Keratinocyte (primary cell): ENCODE data around the gene FSIP1. TPM values are rescaled to one million over a fixed set of nuclear protein-coding genes. Genes with fewer than 3 reads are reported as not detected.

Experiments
- DNase-seq: peaks from one replicate; pipeline ENCODE4 v3.0.0-alpha.2; 2011; ENCODE audit warnings: low read depth, missing footprints, low spot score
- FAIRE-seq: peaks from 2 replicates; lab custom pipeline; 2011; peaks lifted over from hg19 to GRCh38; lab: Jason Lieb, UNC
- H2AFZ ChIP-seq: 2 replicates; pipeline ENCODE4 v1.6.0; 2012; ENCODE audit warnings: low read length, control low read depth, inconsistent platforms; ENCODE audit not compliant: control insufficient read depth
- H3K27ac ChIP-seq: 2 replicates; pipeline ENCODE4 v1.5.1; 2011; ENCODE audit warnings: low read length; ENCODE audit not compliant: control insufficient read depth, insufficient read depth
- H3K27me3 ChIP-seq: 3 replicates; pipeline ENCODE4 v1.6.0; 2011; ENCODE audit warnings: low read length; ENCODE audit not compliant: control insufficient read depth, insufficient read depth; ENCODE audit errors: extremely low read depth
- H3K36me3 ChIP-seq, 2 experiments: 2 replicates in 1 of 2; 3 replicates in 1 of 2; pipeline ENCODE4 v1.5.1; 2011; ENCODE audit warnings: low read length in 2 of 2, mild to moderate bottlenecking in 1 of 2; ENCODE audit not compliant: control insufficient read depth in 2 of 2, insufficient read depth in 2 of 2; ENCODE audit errors: extremely low read depth in 1 of 2
- H3K4me1 ChIP-seq: 3 replicates; pipeline ENCODE4 v1.5.1; 2011; ENCODE audit warnings: low read length; ENCODE audit not compliant: control insufficient read depth, insufficient read depth; ENCODE audit errors: extremely low read depth
- H3K4me2 ChIP-seq: 3 replicates; pipeline ENCODE4 v1.6.0; 2011; ENCODE audit warnings: low read depth, low read length; ENCODE audit not compliant: control insufficient read depth, insufficient read depth; ENCODE audit errors: extremely low read depth
- H3K4me3 ChIP-seq, 3 experiments: fragments of 200-600 bp in 1 of 3; sonication (generic) in 1 of 3; 2 replicates in 2 of 3; 3 replicates in 1 of 3; pipeline ENCODE4 v1.5.1; 2011 to 2016; ENCODE audit warnings: low read length in 3 of 3, mild to moderate bottlenecking in 3 of 3, control low read depth in 2 of 3, inconsistent platforms in 1 of 3, low read depth in 1 of 3, mixed read lengths in 1 of 3, mixed run types in 1 of 3, moderate library complexity in 1 of 3; ENCODE audit not compliant: control insufficient read depth in 2 of 3, insufficient read depth in 2 of 3; ENCODE audit errors: extremely low read depth in 1 of 3
- H3K79me2 ChIP-seq: 2 replicates; pipeline ENCODE4 v1.6.0; 2012; ENCODE audit warnings: low read length; ENCODE audit not compliant: control insufficient read depth, insufficient read depth
- H3K9ac ChIP-seq: 3 replicates; pipeline ENCODE4 v1.6.0; 2011; ENCODE audit warnings: low read length; ENCODE audit not compliant: control insufficient read depth, insufficient read depth; ENCODE audit errors: extremely low read depth
- H3K9me1 ChIP-seq: 3 replicates; pipeline ENCODE4 v1.6.0; 2011; ENCODE audit warnings: low read length; ENCODE audit not compliant: control insufficient read depth, insufficient read depth; ENCODE audit errors: extremely low read depth
- H3K9me3 ChIP-seq: 2 replicates; pipeline ENCODE4 v1.5.1; 2012; ENCODE audit warnings: low read depth, low read length; ENCODE audit not compliant: control insufficient read depth
- H4K20me1 ChIP-seq: 3 replicates; pipeline ENCODE4 v1.6.0; 2011; ENCODE audit warnings: low read length; ENCODE audit not compliant: control insufficient read depth, insufficient read depth; ENCODE audit errors: extremely low read depth
- CTCF ChIP-seq, 3 experiments: IDR thresholded peaks in 1 of 3; conservative IDR thresholded peaks in 1 of 3; optimal IDR thresholded peaks in 1 of 3; 2 replicates in 2 of 3; 3 replicates in 1 of 3; pipeline versions ENCODE3 to v1.5.1; 2011; ENCODE audit warnings: low read length in 3 of 3, mild to moderate bottlenecking in 3 of 3, moderate library complexity in 2 of 3, control low read depth in 1 of 3, inconsistent platforms in 1 of 3; ENCODE audit not compliant: insufficient read depth in 2 of 3; ENCODE audit errors: extremely low read depth in 1 of 3
- EZH2 ChIP-seq: IDR thresholded peaks from one replicate; pipeline ENCODE4 v1.6.1; 2012; ENCODE audit warnings: inconsistent platforms, mild to moderate bottlenecking, low read length, moderate library complexity
- dilution Hi-C: fragments of 300-500 bp; cut with MboI; formaldehyde crosslinking; loops from one replicate; pipeline ENCODE4 v1.7.0; 2020; ENCODE audit warnings: low sequenced_read_pairs; ENCODE audit not compliant: extremely low pct_ligation_motif_present
- polyA plus RNA-seq, 5 experiments: library from polyadenylated mRNA; depleted of rRNA in 3 of 5; stranded (reverse) in 3 of 5; stranded (forward) in 1 of 5; unstranded in 1 of 5; fragments of >200 nt; gene quantifications; 1 replicate in 1 of 5; 2 replicates in 3 of 5; 3 replicates in 1 of 5; pipeline versions ENCODE4 v1.2.1 to v1.2.3, GENCODE V29; 2011 to 2012; ENCODE audit warnings: missing spikeins in 2 of 5, low read depth in 1 of 5, low replicate concordance in 1 of 5

Gene FSIP1
- polyA plus RNA-seq, 1 donor (not counting 4 experiments of a cell fraction or from before 2014, with no cell fraction given), result 1.5 TPM

- Histone ChIP-seq H2AFZ (no peak overlapping the region), H3K9ac (no peak overlapping the region), H3K27me3 (no peaks in the 10 kb centered on the region), H3K79me2 (no peaks in the 10 kb centered on the region), H3K9me1 (no peaks in the 10 kb centered on the region), H4K20me1 (no peaks in the 10 kb centered on the region), H3K4me3 (no peak overlapping the region), H3K27ac (no peak overlapping the region), H3K4me1 (no peaks in the 10 kb centered on the region), H3K36me3 (no peaks in the 10 kb centered on the region), H3K4me2 (no peak overlapping the region), H3K9me3 (no peaks in the 10 kb centered on the region)
- no peak for FAIRE-seq
- DNase-seq, result no peak
- dilution Hi-C loops, result no loop called here
- TF ChIP-seq EZH2 (no peak), CTCF (optimal IDR thresholded peaks at IDR 0.05 in 1 of 3, IDR thresholded peaks at IDR 0.05 in 1 of 3, conservative IDR thresholded peaks at IDR 0.05 in 1 of 3; ENCODE audit: extremely low read depth in 1 of 3, insufficient read depth in 2 of 3, low read length in 3 of 3) (no peak)
Observed at GRCh38 chr15:39730552-39730951, 52.1 kb downstream of the FSIP1 start.

- FAIRE-seq, result no peak
- no peaks in the 10 kb centered on the region for H4K20me1 ChIP-seq
- H3K36me3 ChIP-seq, result no peaks in the 10 kb centered on the region
- H3K79me2 ChIP-seq, result no peaks in the 10 kb centered on the region
- H3K4me1 ChIP-seq, result no peaks in the 10 kb centered on the region
- no peak for TF ChIP-seq EZH2
- no peak for TF ChIP-seq CTCF (optimal IDR thresholded peaks at IDR 0.05 in 1 of 3, IDR thresholded peaks at IDR 0.05 in 1 of 3, conservative IDR thresholded peaks at IDR 0.05 in 1 of 3; ENCODE audit: extremely low read depth in 1 of 3, insufficient read depth in 2 of 3, low read length in 3 of 3)
- H3K4me3 ChIP-seq, result no peak overlapping the region
- H2AFZ ChIP-seq, result no peak overlapping the region
- H3K4me2 ChIP-seq, result no peak overlapping the region
- DNase-seq, result no peak
- H3K27ac ChIP-seq, result no peak overlapping the region
- dilution Hi-C loops, result no loop called here
- H3K9me1 ChIP-seq, result no peaks in the 10 kb centered on the region
- no peaks in the 10 kb centered on the region for H3K27me3 ChIP-seq
- H3K9ac ChIP-seq, result no peak overlapping the region
- no peaks in the 10 kb centered on the region for H3K9me3 ChIP-seq
Observed at GRCh38 chr15:39729500-39729899, 53.1 kb downstream of the FSIP1 start.
